Bronchial epithelial cell (primary cell): ENCODE measurements around the gene RMDN3. TPM values are rescaled to one million over a fixed set of nuclear protein-coding genes. Genes with fewer than 3 reads are reported as not detected.

Source experiments
- DNase-seq: peaks from one replicate; pipeline ENCODE4 v3.0.0-alpha.2; 2010; ENCODE audit warnings: low read depth
- FAIRE-seq: peaks from 2 replicates; lab custom pipeline; 2011; peaks lifted over from hg19 to GRCh38; lab: Jason Lieb, UNC
- H3K27me3 ChIP-seq: 2 replicates; pipeline ENCODE4 v1.5.1; 2011; ENCODE audit warnings: low read length; ENCODE audit not compliant: control insufficient read depth, insufficient read depth
- H3K36me3 ChIP-seq: 2 replicates; pipeline ENCODE4 v1.5.1; 2011; ENCODE audit warnings: low read length; ENCODE audit not compliant: control insufficient read depth, insufficient read depth
- H3K4me3 ChIP-seq: 2 replicates; pipeline ENCODE4 v1.5.1; 2011; ENCODE audit warnings: mild to moderate bottlenecking, low read depth, low read length, control low read depth
- total RNA-seq: library from RNA; depleted of rRNA; stranded (reverse); fragments of >200 nt; gene quantifications from 2 replicates; pipeline ENCODE4 v1.2.1, GENCODE V29; 2014
- TF ChIP-seq, protein P1 (sequence below): IDR thresholded peaks from 2 replicates; pipeline ENCODE4 v1.5.1; 2011; ENCODE audit warnings: mild to moderate bottlenecking, moderate library complexity, low read length, control low read depth, inconsistent platforms; ENCODE audit not compliant: insufficient read depth, severe bottlenecking

RMDN3 gene
- total RNA-seq, 1 donor from 2014 or later, result 15.0 TPM

DNA sequence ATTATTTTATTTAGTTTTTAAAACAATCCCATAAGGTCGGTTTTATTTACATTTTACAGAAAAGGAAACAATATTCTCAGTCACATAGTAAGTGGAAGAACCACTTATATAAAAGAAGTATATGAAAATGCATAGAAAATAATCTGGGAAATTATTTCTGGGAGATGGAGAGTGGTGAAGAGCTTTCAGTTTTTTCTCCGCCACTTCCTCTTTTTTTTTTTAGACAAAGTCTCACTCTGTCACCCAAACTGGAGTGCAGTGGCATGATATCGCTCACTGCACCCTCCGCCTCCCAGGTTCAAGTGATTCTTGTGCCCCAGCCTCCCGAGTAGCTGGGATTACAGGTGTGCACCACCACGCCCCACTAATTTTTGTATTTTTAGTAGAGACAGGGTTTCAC, 38.9 kb downstream of the RMDN3 start:
- FAIRE-seq, result no peak
- TF ChIP-seq, protein P1, sequence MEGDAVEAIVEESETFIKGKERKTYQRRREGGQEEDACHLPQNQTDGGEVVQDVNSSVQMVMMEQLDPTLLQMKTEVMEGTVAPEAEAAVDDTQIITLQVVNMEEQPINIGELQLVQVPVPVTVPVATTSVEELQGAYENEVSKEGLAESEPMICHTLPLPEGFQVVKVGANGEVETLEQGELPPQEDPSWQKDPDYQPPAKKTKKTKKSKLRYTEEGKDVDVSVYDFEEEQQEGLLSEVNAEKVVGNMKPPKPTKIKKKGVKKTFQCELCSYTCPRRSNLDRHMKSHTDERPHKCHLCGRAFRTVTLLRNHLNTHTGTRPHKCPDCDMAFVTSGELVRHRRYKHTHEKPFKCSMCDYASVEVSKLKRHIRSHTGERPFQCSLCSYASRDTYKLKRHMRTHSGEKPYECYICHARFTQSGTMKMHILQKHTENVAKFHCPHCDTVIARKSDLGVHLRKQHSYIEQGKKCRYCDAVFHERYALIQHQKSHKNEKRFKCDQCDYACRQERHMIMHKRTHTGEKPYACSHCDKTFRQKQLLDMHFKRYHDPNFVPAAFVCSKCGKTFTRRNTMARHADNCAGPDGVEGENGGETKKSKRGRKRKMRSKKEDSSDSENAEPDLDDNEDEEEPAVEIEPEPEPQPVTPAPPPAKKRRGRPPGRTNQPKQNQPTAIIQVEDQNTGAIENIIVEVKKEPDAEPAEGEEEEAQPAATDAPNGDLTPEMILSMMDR, result no peak

GRCh38 chr15:40714144-40714543, 40.9 kb downstream of the RMDN3 start:
- DNase-seq (no peak), FAIRE-seq (no peak)
- H3K4me3 ChIP-seq, result no peak overlapping the region
- TF ChIP-seq, protein P1, result no peak
- no peaks in the 10 kb centered on the region for H3K27me3 ChIP-seq
- H3K36me3 ChIP-seq, result no peaks in the 10 kb centered on the region

More for the DNA sequence above, 38.9 kb downstream of the RMDN3 start:
- no peak for DNase-seq
- Histone ChIP-seq H3K36me3 (no peaks in the 10 kb centered on the region), H3K4me3 (no peak overlapping the region), H3K27me3 (no peaks in the 10 kb centered on the region)

- TF ChIP-seq, protein P1, result no peak
- Histone ChIP-seq H3K36me3 (no peaks in the 10 kb centered on the region), H3K4me3 (no peak overlapping the region), H3K27me3 (no peaks in the 10 kb centered on the region)
- no peak for DNase-seq
- FAIRE-seq, result no peak
Measured at GRCh38 chr15:40706121-40706520, 48.9 kb downstream of the RMDN3 start.

GRCh38 chr15:40702077-40702476, 53.0 kb downstream of the RMDN3 start:
- FAIRE-seq, result no peak
- Histone ChIP-seq H3K36me3 (no peaks in the 10 kb centered on the region), H3K4me3 (no peak overlapping the region), H3K27me3 (no peaks in the 10 kb centered on the region)
- TF ChIP-seq, protein P1, result no peak
- DNase-seq, result no peak

DNA sequence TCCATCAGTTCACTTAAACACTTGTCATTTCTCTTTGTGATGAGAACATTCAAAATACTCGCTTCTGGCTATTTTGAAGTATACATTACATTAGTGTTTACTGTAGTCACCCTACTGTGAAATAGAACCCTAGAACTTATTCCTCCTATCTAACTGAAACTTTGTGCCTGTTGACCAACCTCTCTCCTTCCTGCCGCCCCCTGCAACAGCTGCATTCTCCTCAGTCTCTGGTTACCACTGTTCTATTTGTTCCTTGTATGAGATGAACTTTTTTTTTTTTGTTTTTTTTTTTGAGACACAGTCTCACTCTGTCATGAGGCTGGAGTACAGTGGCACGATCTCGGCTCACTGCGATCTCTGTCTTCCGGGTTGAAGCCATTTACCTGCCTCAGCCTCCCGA, 57.1 kb downstream of the RMDN3 start:
- TF ChIP-seq, protein P1, result no peak
- Histone ChIP-seq H3K36me3 (no peaks in the 10 kb centered on the region), H3K27me3 (no peaks in the 10 kb centered on the region), H3K4me3 (no peak overlapping the region)
- no peak for DNase-seq
- FAIRE-seq, result no peak

DNA sequence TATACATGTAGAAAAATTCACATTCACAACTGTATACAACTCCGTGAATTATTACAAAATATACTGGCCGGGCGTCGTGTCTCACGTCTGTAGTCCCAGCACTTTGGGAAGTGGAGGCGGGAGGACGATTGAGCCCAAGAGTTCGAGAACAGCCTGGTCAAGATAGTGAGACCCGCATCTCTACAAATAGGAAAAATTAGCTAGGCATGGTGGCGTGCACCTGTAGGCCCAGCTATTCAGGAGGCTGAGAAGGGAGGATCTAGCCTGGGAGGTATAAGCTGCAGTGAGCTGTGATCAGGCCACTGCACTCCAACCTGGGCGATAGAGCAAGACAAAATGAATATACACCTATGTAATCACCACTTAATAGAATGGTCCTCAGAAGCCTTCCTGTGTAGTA, 58.8 kb downstream of the RMDN3 start:
- no peak overlapping the region for H3K4me3 ChIP-seq
- H3K27me3 ChIP-seq, result no peaks in the 10 kb centered on the region
- DNase-seq, result no peak
- no peaks in the 10 kb centered on the region for H3K36me3 ChIP-seq
- TF ChIP-seq, protein P1, result no peak
- FAIRE-seq, result no peak
